A204.1 (cell line): ENCODE results near the gene EN1.

Experiments
- FAIRE-seq: peaks from 2 replicates; lab custom pipeline; 2012; peaks lifted over from hg19 to GRCh38; lab: Jason Lieb, UNC

The EN1 gene

DNA sequence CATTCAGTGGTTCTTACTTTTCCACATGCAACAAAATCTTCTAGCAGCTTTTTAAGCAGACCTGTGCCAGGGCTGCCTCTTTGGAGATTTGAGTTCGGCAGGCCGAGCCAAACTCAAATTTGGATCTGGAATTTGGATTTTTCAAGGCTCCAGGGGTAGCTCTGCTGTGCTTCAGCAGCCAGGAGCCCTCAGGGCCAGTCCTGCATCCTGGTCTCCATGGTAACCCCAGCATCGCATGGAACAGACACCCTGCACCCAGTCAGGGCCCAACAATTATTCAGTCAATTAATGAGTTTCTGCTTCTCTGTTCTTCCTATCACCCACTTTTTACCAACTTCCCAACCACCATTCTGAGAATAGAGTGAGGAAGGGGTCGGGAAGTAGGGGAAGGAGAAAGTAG, 30.0 kb downstream of the EN1 start:
- no peak for FAIRE-seq

- no peak for FAIRE-seq
Observed at GRCh38 chr2:118816669-118817068, 30.8 kb downstream of the EN1 start.

- FAIRE-seq = no peak
Observed at GRCh38 chr2:118815731-118816130, 31.7 kb downstream of the EN1 start.

DNA sequence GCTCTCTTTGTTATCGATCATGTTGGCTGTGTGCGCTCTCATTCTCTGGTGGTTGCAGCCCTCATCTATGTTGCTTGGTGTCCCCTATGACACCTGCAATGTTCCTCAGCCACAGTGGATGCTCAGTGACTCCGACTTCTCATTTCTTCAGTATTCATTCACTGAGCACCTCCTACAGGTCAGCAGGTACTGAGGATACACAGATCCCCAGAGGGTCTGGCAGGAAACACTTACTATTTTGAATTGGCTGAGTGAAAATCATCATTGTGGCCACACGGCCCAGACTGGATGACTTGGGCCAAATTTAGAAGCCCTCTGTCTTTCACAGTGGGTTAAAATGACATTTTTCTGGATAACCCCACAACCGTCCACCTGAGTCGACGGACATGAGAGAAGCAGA, 32.1 kb downstream of the EN1 start:
- no peak for FAIRE-seq

DNA sequence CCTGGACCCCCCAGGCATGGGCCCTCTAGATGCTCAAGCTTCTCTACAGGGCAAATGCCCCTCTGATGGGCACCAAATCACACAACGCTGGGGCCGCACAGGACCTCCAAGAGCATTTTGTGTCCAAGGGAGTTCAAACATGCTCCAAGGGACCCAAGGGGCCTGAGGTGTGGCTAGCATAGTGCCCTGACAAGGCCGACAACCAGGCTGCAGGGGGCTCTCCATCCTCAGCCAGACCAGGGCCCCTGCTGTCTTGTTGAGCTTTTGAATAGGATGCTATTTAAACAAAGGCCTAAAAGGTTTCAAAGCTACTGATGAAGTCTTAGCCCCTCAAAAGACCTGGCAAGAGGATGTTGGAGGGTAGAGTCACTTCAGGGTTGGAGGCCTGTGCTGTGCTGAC, 33.1 kb downstream of the EN1 start:
- no peak for FAIRE-seq

- FAIRE-seq = no peak
Observed at GRCh38 chr2:118813601-118814339, 33.7 kb downstream of the EN1 start.

- no peak for FAIRE-seq
Observed at GRCh38 chr2:118813111-118813510, 34.3 kb downstream of the EN1 start.

DNA sequence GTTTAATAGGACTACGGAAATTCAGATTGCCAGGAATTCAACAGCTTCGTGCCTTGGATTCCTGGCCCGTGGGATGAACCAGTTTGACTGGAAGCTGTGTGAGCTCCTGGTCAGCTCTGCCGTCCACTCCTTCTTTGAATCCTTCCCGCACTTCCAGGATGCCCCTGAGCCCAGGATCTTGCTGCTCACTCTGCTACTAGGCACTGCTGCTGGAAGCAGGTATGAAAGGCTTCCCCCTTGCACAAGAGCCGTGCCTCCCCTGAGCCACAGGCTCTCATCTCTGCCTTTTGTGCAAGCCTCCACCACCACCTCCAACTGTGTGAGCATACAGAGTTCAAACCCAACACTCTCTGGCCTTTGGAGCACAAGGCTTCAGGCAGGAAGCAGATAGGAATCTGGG, 34.9 kb downstream of the EN1 start:
- no peak for FAIRE-seq

- FAIRE-seq = peak; percentile 23
Observed at GRCh38 chr2:118811514-118812115, 35.8 kb downstream of the EN1 start.

DNA sequence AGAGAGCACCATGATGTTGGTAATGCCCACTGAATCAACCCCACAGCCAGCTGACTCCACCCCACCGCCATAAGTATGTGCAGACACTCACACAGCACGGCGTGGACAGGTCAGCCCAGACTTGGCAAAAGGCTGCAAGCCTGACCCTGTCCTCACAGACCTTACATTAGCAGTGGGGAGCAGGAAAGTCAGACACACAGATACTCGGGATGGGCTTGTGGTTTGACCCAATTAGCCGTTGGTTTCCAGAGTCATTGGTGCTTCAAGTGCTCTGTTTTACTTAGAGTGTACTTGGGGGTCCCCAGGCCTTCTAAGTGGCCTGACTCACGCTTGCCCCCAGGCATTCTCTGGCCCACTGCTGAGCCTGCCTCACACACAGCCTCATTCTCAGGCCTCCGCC, 36.7 kb downstream of the EN1 start:
- no peak for FAIRE-seq

DNA sequence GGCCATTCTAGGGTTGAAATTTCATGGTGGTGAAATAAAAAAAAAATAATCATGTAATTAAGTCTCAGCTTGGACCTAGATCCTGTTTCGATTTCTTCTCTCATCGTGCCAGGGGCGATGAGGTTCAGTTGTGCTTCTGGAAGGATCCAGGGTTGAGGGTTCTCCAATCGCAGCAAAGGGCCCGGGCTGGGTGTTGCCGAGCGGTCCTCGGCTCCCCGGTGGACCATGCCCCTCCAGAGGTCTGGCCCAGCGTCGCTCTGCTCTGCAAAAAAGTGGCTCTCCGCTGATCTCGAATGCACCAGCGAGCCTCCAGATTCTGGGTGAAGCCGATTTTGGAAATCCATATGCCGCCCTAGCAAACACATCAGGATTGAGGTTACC, 39.0 kb downstream of the EN1 start:
- FAIRE-seq = no peak

DNA sequence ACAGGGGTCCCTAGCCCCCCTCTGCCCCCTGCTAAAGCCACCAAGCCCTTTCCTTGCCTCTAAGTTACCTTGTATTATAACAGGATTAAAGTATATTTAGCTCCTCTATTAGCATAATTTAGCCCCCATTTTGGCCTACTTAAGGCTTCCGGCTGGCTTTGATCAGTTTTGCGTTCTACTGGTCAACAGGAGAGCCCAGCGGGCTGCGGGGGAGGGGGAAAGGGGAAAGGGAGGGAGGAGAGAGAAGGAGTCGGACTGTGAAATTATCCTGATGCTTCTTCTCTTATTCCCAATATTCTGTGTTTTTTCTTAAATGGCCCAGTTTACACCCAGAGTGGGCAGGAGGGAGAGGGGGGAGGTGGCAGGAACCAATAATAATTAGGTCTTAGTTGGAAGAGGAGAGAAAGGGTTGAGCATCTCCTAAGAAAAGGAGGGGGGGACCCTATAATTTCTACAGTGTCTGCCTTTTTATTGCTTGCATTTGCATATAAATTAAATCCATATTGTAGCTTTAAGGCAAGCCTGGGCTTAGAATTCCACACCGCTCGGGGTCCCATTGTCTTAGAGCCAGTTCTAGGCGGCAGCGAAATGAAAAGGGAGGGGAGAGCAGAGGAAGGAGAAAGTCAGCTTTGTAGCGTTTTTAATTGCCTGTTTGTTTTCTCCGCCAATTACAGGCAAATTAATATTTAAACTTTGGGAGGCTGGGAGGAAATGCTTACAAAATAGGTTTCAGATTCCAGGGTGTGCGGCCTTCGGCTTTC, 39.6 kb downstream of the EN1 start:
- FAIRE-seq = no peak

DNA sequence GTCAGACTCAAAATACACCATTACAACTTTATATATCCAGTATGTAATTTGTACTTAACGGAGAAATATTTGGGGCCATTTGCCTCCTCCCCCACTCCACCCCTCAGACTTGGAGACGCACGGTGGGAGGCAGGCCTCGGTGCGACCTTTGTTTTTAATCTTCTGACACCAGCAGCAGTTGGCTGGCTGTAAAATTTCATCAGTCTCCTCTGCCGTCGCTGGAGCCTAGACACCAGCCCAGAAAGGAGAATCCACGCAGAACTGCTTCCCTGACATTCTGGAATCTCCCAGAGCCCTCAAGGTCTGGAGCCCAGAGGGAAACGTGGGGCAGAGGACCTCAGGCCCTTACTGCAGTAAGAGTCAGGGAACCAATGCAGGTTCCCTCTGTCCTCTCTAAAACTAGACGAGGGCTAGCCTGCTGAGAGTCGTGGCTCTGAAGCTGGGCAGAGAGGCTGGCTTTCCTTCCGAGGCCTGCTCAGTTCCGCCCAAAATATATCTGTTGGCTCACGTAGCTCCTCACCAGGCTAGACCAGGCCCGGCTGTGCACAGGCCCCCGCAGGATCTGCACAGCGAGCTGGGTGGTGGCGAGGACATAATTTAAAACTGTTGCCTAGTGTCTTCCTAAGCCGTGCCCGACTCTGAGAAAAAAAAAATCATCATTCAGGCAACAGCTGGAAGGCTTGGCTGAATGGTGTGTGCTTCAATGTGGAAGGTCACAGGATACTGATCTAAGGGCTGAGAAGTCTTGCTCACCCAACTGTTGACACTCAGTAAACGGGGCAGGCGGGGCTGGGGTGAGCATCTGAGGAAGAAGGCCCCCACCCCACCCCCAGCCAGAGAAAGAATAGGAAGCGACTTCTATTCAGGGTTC, 40.4 kb downstream of the EN1 start:
- no peak for FAIRE-seq

- no peak for FAIRE-seq
Observed at GRCh38 chr2:118805064-118805690, 42.3 kb downstream of the EN1 start.

GRCh38 chr2:118803012-118803411, 44.4 kb downstream of the EN1 start:
- FAIRE-seq = no peak

DNA sequence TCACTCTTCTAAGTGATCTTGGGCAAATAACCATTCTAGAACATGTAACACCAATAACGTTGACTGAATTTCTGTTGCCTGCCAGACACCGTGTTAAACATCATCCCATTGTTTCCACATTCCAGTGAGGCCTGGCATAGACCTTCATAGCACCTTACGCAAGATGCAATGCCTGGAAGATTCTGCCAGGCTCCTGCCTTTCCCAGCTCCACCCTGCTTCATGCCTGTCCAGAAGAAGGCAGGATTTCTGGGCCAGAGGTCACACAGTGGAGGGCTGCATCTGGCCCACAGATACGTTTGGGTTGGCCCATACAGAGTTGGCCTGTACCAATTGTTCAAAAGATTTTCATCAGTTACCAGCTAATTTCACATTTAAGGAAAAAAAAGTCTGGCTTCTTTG, 46.3 kb downstream of the EN1 start:
- no peak for FAIRE-seq

DNA sequence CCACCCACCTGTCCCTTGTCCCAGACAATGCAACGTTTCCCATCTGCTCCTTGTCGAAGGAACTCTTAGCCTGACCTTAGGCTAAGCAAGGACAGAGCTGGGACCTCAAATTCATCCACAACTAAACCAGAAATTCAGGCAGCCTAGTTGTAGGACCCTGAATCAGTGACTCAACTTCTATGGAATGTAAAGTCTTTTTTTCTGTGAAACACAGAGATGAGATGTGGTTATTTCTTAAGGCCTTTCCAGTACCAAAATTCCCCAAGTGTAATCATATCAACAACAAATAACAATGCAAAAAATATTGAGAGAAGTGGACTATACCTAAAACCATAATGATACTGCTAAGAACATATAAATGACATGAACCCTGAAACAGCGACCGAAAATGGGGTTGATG, 46.7 kb downstream of the EN1 start:
- no peak for FAIRE-seq

DNA sequence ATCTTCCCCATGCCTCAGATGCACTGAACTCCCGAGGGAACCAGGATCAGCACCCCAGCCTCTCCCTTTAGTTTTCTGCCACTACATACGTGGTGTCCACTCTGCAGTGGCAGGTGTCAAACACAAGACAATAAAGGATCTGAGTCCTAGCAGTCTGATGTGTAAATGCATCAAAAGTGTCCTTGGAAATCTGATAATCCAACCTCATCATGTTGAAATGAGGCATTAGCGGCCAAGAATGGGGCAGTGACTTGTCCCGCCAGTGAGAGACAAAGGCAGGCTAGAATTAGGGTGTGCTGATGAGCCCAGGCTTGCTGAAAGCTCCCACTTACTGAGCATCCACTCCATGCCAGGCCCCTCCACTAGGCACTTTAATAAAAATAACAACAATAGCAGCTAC, 52.9 kb downstream of the EN1 start:
- no peak for FAIRE-seq
